Endothelial cell of umbilical vein (primary cell): ENCODE measurements around the gene ZNF701. TPM values are rescaled to one million over a fixed set of nuclear protein-coding genes. Genes with fewer than 3 reads are reported as not detected.
"Not testable (repeated sequence)": the region's sequence is repeated elsewhere in the genome, so short reads cannot be mapped to it uniquely, and the experiment has no call there.

ENCODE experiments used
- BruUV-seq: library from RNA; stranded (reverse); fragments of 400-500 nt; replicated peaks from 2 replicates; lab custom pipeline; 2021; lab: Mats Ljungman, UMichigan
- CTCF ChIA-PET: fragments of 300-600, 350-600 bp; sonication (Branson Sonifier 250); formaldehyde crosslinking; loops from one replicate; lab custom pipeline; 2021; ENCODE audit warnings: antibody characterized with exemption, inconsistent platforms; lab: Charles Lee
- POLR2A ChIA-PET: fragments of 300-600, 350-600 bp; sonication (Branson Sonifier 250); formaldehyde crosslinking; loops from one replicate; lab custom pipeline; 2021; ENCODE audit warnings: antibody characterized with exemption, inconsistent platforms; lab: Charles Lee
- DNase-seq: peaks from one replicate; pipeline ENCODE4 v3.0.0-alpha.2; 2011; ENCODE audit warnings: low read depth, low spot score
- FAIRE-seq: peaks from 2 replicates; lab custom pipeline; 2011; peaks lifted over from hg19 to GRCh38; lab: Jason Lieb, UNC
- H2AFZ ChIP-seq: 2 replicates; pipeline ENCODE4 v1.6.0; 2012; ENCODE audit warnings: low read depth, low read length, control low read depth, inconsistent platforms
- H3K27ac ChIP-seq: 2 replicates; pipeline ENCODE4 v1.5.1; 2011; ENCODE audit warnings: low read depth, mild to moderate bottlenecking, control low read depth, low read length, moderate library complexity; ENCODE audit not compliant: insufficient read depth
- H3K27me3 ChIP-seq, 2 experiments: 2 replicates each; pipeline versions ENCODE4 v1.6.0 to v1.6.1; 2011; ENCODE audit warnings: low read length in 2 of 2, mixed read lengths in 1 of 2; ENCODE audit not compliant: control insufficient read depth in 2 of 2, insufficient read depth in 2 of 2
- H3K36me3 ChIP-seq, 2 experiments: 2 replicates in 1 of 2; 3 replicates in 1 of 2; pipeline ENCODE4 v1.5.1; 2011; ENCODE audit warnings: low read length in 2 of 2, mild to moderate bottlenecking in 1 of 2, moderate library complexity in 1 of 2; ENCODE audit not compliant: control insufficient read depth in 2 of 2, insufficient read depth in 2 of 2; ENCODE audit errors: extremely low read depth in 1 of 2
- H3K4me1 ChIP-seq: 3 replicates; pipeline ENCODE4 v1.5.1; 2011; ENCODE audit warnings: mild to moderate bottlenecking, low read length; ENCODE audit not compliant: control insufficient read depth, insufficient read depth; ENCODE audit errors: extremely low read depth
- H3K4me2 ChIP-seq: 2 replicates; pipeline ENCODE4 v1.6.1; 2011; ENCODE audit warnings: low read length, control low read depth, mixed read lengths; ENCODE audit not compliant: insufficient read depth
- H3K4me3 ChIP-seq, 3 experiments: fragments of 200-600 bp in 1 of 3; sonication (generic), shearing (Covaris generic) in 1 of 3; replicated peaks in 1 of 3; 2 replicates each; pipeline ENCODE4 v1.5.1; 2011 to 2016; ENCODE audit warnings: control low read depth in 3 of 3, low read length in 3 of 3, mild to moderate bottlenecking in 2 of 3, inconsistent platforms in 1 of 3, low read depth in 1 of 3, moderate library complexity in 1 of 3; ENCODE audit not compliant: insufficient read depth in 1 of 3
- H3K79me2 ChIP-seq: 2 replicates; pipeline ENCODE4 v1.6.0; 2012; ENCODE audit warnings: low read length, inconsistent platforms; ENCODE audit not compliant: control insufficient read depth, insufficient read depth
- H3K9ac ChIP-seq: replicated peaks from 2 replicates; pipeline ENCODE3; 2011; ENCODE audit warnings: low read length, control low read depth; ENCODE audit not compliant: insufficient read depth; ENCODE audit errors: extremely low read depth
- H3K9me1 ChIP-seq: replicated peaks from 3 replicates; pipeline ENCODE4 v1.6.0; 2011; ENCODE audit warnings: mild to moderate bottlenecking, low read length; ENCODE audit not compliant: control insufficient read depth, insufficient read depth; ENCODE audit errors: extremely low read depth
- H3K9me3 ChIP-seq: replicated peaks from 2 replicates; pipeline ENCODE4 v1.5.1; 2012; ENCODE audit warnings: low read length, inconsistent platforms; ENCODE audit not compliant: control insufficient read depth, insufficient read depth
- H4K20me1 ChIP-seq: replicated peaks from 2 replicates; pipeline ENCODE3; 2011; ENCODE audit warnings: mild to moderate bottlenecking, low read length; ENCODE audit not compliant: control insufficient read depth, insufficient read depth; ENCODE audit errors: extremely low read depth
- CTCF ChIP-seq, 2 donors: IDR thresholded peaks; 1 replicate in 1 of 2; 2 replicates in 1 of 2; pipeline ENCODE4 v1.5.1; 2011; ENCODE audit warnings: low read length in 2 of 2, mild to moderate bottlenecking in 2 of 2, moderate library complexity in 2 of 2, control low read depth in 1 of 2, inconsistent platforms in 1 of 2, low read depth in 1 of 2; ENCODE audit not compliant: insufficient read depth in 1 of 2; ENCODE audit errors: extremely low read depth in 1 of 2
- EZH2 ChIP-seq: IDR thresholded peaks from 2 replicates; pipeline ENCODE4 v1.6.1; 2012; ENCODE audit warnings: borderline replicate concordance, low read depth, mild to moderate bottlenecking, moderate library complexity, low read length, inconsistent platforms; ENCODE audit not compliant: severe bottlenecking
- FOS ChIP-seq: IDR thresholded peaks from 2 replicates; pipeline ENCODE4 v1.6.1; 2011; ENCODE audit warnings: mild to moderate bottlenecking, low read length, moderate library complexity, borderline replicate concordance; ENCODE audit not compliant: insufficient read depth
- POLR2A ChIP-seq: IDR thresholded peaks from 2 replicates; pipeline ENCODE4 v1.6.1; 2012; ENCODE audit warnings: low read depth, mild to moderate bottlenecking, control low read depth, low read length
- POLR2AphosphoS5 ChIP-seq: IDR thresholded peaks from 2 replicates; pipeline ENCODE4 v1.6.1; 2012; ENCODE audit warnings: low read depth, mild to moderate bottlenecking, control low read depth, low read length, moderate library complexity; ENCODE audit not compliant: insufficient read depth
- dilution Hi-C: fragments of 300-500 bp; cut with MboI; formaldehyde crosslinking; loops from one replicate; pipeline ENCODE4 v1.15.0; 2019; ENCODE audit warnings: low sequenced_read_pairs; ENCODE audit not compliant: extremely low pct_ligation_motif_present
- intact Hi-C: fragments of 100-400 bp; cut with micrococcal nuclease; formaldehyde crosslinking; loops from one replicate; pipeline ENCODE4 v1.10.0; 2022
- polyA plus RNA-seq, 4 experiments: library from polyadenylated mRNA; depleted of rRNA in 3 of 4; stranded (reverse) in 3 of 4; unstranded in 1 of 4; fragments of >200 nt; gene quantifications; 2 replicates each; pipeline versions ENCODE4 v1.2.1 to v1.2.3, GENCODE V29; 2011 to 2012; ENCODE audit warnings: missing spikeins in 1 of 4
- total RNA-seq: library from RNA; stranded (reverse); gene quantifications from 2 replicates; pipeline ENCODE4 v1.2.3, GENCODE V29; 2021
- TF ChIP-seq, protein P1 (sequence below): IDR thresholded peaks from 2 replicates; pipeline ENCODE4 v1.6.1; 2011; ENCODE audit not compliant: insufficient read depth, insufficient read length

ZNF701 gene
- total and polyA plus RNA-seq, 2 donors (not counting 3 experiments of a cell fraction or from before 2014, with no cell fraction given), result 4.4 to 12.1 TPM

- Histone ChIP-seq H3K79me2 (no peaks in the 10 kb centered on the region), H2AFZ (peak overlapping the region; percentile 98), H4K20me1 (no peaks in the 10 kb centered on the region), H3K27ac (no peak overlapping the region), H3K4me1 (no peaks in the 10 kb centered on the region), H3K4me3 (peak overlapping the region; percentile 58 to 82 (median 82)), H3K9me1 (no peaks in the 10 kb centered on the region), H3K9ac (peak overlapping the region; percentile 55), H3K9me3 (no peaks in the 10 kb centered on the region), H3K27me3 (no peaks in the 10 kb centered on the region), H3K4me2 (peak overlapping the region; percentile 98), H3K36me3 (no peaks in the 10 kb centered on the region)
- intact Hi-C loops (loop anchor here (5.0 kb wide), 1 partner anchor 91 kb away; no protein-coding TSS in a partner anchor), dilution Hi-C loops (no loop called here)
- CTCF ChIA-PET, result interaction anchor here (0.6 to 1.8 kb wide), 2 partner anchors 12 to 25 kb away, joined by 4 read pairs; no protein-coding TSS in a partner anchor
- DNase-seq, result peak; percentile 84
- TSS peak; percentile 50 for BruUV-seq
- peak; percentile 93 for FAIRE-seq
- POLR2A ChIA-PET, result no interaction called here
- TF ChIP-seq, protein P1, sequence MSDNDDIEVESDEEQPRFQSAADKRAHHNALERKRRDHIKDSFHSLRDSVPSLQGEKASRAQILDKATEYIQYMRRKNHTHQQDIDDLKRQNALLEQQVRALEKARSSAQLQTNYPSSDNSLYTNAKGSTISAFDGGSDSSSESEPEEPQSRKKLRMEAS, result no peak
- TF ChIP-seq FOS (no peak), CTCF (IDR thresholded peaks at IDR 0.05; ENCODE audit: extremely low read depth in 1 of 2, insufficient read depth in 1 of 2, low read depth in 1 of 2, low read length in 2 of 2) (peak in 1 of 2 donors; percentile 32), POLR2AphosphoS5 (peak; percentile 47), EZH2 (no peak), POLR2A (peak; percentile 66)
Measured at GRCh38 chr19:52601025-52601973, 31.2 kb downstream of the ZNF701 start.

GRCh38 chr19:52601974-52602366 is 31.9 kb downstream of the ZNF701 start:
- H3K4me3 ChIP-seq, H3K79me2 ChIP-seq, H3K9me3 ChIP-seq, H4K20me1 ChIP-seq, H3K36me3 ChIP-seq, H3K27ac ChIP-seq, H3K9me1 ChIP-seq, BruUV-seq, H3K4me1 ChIP-seq, POLR2A ChIA-PET, H3K9ac ChIP-seq, dilution Hi-C loops, H3K27me3 ChIP-seq: not testable (repeated sequence)
- H2AFZ ChIP-seq, result peak overlapping the region; percentile 98
- DNase-seq, result peak; percentile 3
- peak overlapping the region; percentile 98 for H3K4me2 ChIP-seq
- CTCF ChIA-PET, result interaction anchor here (0.6 to 1.8 kb wide), 2 partner anchors 12 to 26 kb away, joined by 4 read pairs; no protein-coding TSS in a partner anchor
- peak; percentile 18 for FAIRE-seq
- intact Hi-C loops, result loop anchor here (5.0 kb wide), 1 partner anchor 90 kb away; no protein-coding TSS in a partner anchor
